ENCODE measurements around the gene EXOC6B.

Gene EXOC6B

GRCh38 chr2:72233211-72233610 is 592.6 kb downstream of the EXOC6B start:
- TF ChIP-seq, protein P1, sequence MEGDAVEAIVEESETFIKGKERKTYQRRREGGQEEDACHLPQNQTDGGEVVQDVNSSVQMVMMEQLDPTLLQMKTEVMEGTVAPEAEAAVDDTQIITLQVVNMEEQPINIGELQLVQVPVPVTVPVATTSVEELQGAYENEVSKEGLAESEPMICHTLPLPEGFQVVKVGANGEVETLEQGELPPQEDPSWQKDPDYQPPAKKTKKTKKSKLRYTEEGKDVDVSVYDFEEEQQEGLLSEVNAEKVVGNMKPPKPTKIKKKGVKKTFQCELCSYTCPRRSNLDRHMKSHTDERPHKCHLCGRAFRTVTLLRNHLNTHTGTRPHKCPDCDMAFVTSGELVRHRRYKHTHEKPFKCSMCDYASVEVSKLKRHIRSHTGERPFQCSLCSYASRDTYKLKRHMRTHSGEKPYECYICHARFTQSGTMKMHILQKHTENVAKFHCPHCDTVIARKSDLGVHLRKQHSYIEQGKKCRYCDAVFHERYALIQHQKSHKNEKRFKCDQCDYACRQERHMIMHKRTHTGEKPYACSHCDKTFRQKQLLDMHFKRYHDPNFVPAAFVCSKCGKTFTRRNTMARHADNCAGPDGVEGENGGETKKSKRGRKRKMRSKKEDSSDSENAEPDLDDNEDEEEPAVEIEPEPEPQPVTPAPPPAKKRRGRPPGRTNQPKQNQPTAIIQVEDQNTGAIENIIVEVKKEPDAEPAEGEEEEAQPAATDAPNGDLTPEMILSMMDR (conservative IDR thresholded peaks at IDR 0.05), result no peak
- no peak overlapping the region for H3K27ac ChIP-seq

- TF ChIP-seq, protein P1 (conservative IDR thresholded peaks at IDR 0.05), result no peak
- no peak overlapping the region for H3K27ac ChIP-seq
Measured at GRCh38 chr2:72222829-72223564, 602.8 kb downstream of the EXOC6B start.

DNA sequence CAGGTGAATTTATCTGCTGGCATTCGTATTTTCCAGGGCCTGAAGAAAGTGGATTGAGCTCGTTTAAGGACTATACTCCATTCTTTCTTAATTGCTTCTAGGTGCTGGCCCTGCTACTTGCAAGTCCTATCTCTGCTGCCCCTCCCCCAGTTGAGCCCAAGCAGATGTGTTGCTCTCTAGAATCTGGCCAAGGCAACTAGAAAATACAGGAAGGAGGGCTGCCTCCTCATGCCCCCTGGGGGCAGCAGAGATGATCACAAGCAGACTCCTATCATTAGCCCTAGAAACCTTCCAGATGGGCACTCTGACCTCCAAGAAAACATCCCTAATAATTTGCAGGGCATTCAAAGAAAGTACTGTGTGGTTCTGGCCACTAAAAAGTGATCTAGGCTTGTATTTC is 605.7 kb downstream of the EXOC6B start:
- TF ChIP-seq, protein P1 (conservative IDR thresholded peaks at IDR 0.05), result no peak
- H3K27ac ChIP-seq, result no peak overlapping the region

- H3K27ac ChIP-seq, result no peak overlapping the region
Measured at GRCh38 chr2:72214429-72215143, 611.2 kb downstream of the EXOC6B start.

DNA sequence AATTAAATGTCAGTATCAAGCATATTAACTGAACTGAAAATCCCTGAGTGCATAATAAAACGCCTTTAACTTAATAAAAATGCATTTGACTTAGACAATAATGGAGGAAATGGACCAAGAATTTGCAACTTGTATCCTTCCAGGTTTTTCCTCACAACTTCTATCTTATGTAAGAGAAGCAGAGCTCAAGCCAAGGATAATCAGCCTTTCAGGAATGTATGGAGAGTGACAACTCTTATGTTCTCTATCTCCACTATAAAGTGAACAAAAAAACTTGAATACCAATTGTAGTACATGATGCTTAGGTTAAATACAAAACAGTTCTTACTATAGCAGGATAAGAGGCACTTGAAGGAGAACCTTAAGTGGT is 613.4 kb downstream of the EXOC6B start:
- no peak overlapping the region for H3K27ac ChIP-seq
- TF ChIP-seq, protein P1 (conservative IDR thresholded peaks at IDR 0.05), result no peak

More at GRCh38 chr2:72214429-72215143, 611.2 kb downstream of the EXOC6B start:
- TF ChIP-seq, protein P1 (conservative IDR thresholded peaks at IDR 0.05), result no peak

GRCh38 chr2:72211777-72212485 is 613.9 kb downstream of the EXOC6B start:
- TF ChIP-seq, protein P1 (conservative IDR thresholded peaks at IDR 0.05), result no peak

DNA sequence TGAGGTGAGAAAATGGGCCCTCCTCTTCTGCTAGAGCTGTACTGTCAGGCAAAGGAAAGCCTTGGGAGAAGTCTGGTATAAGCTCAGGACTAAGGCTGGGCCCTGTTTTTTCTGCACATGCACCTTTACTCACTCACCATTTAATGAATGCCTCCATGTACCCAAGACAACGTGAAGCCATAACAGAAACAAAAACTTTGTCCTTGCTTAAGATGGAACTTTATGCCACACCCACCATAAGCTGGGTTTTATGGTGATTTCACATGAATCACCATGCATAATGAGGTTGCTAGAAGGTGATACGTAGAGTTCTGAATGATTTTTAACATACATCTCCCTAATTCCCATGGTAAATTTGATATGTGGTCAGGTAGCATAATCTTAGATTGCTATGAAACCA is 614.5 kb downstream of the EXOC6B start:
- no peak overlapping the region for H3K27ac ChIP-seq
- TF ChIP-seq, protein P1 (conservative IDR thresholded peaks at IDR 0.05), result no peak

More at GRCh38 chr2:72211777-72212485, 613.9 kb downstream of the EXOC6B start:
- no peak overlapping the region for H3K27ac ChIP-seq

Measured in VCaP (cell line).